GM19025 (cell line): ENCODE data around the gene DCAF7.

Experiments
- ATAC-seq: cut with Tn5 transposase; IDR thresholded peaks from one replicate; pipeline ENCODE4 v1.9.1; 2021; ENCODE audit warnings: mild to moderate bottlenecking, low read depth, moderate library complexity; ENCODE audit not compliant: unreplicated experiment

DCAF7 gene

DNA sequence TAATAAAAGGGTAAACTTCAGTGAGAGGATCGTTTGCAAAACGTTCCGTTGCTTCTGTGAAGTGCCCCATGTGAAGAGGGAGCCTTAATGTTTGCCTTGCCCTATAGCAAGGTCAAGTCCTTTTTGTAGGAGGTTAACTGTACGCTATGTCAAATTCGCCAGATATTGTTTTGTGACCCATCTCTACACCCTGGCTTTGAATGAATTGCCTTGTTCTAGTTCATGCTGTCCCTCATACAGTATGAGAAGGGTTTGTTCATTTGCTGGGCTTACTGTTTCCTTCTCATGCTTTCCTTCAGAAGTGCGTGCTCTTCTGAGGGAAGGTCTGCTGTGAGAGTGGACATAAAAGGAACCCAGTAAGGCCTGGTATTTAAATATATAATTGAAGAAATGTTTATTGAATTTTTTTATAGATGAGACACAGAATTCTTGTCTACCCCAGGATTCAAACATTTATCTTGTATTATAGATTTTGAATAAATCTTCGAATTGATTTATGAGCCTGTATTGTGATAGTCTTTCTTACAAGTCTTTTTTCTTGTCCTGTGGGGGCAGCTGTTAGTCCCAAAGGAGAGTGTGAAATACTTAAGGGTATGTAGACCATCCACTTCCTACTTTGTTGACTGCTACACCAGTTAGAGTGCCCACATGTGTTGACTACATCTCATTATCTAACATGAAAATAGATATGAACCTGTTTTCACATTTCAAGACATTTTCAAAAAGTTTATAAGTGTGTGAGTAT is 73.7 kb downstream of the DCAF7 start:
- no peak for ATAC-seq

DNA sequence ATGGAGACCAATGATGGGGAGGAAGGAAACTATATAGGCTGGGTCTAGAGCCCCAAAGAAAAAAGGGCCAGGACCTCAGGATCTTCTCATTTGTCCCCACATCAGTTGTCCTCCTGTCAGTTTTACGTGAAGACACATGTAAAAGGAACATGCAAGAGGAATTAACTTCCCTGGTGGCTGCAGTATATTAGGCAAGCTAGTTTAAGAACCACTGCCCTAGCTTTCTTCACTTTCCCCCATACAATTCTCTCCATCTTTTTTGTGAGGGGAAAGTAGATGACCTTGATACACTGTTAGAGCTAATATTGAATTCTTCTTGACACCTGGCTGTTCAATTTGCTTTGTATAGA is 74.2 kb downstream of the DCAF7 start:
- ATAC-seq = no peak

DNA sequence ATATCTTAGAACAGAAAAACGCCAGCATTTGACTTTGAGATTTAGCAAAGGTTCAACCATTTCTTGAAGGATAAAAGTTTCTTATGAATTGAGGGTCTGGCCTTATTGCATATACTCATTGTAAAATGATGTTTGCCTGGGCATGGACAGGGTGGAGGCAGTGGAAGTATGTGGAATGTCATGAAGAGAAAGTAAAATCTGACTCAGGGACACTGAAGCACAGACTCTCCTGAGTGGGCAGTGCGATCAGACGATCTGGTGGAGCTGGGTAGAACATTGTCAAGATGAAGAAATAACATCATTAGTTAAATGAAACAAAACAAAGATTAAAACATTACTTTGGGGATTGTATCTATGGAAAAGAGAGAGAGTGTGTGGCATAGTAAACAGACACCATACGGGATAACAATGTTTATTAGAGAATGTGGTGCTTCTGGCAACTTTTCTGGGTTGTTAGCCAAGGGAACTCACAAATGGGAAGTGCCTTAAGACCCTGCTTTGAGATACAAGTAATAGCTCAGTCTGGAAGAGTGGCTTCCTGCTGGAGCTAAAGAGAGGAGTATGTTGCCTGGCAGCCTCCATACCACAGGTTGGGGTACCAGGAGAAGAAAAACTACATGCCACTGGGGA is 76.4 kb downstream of the DCAF7 start:
- no peak for ATAC-seq

DNA sequence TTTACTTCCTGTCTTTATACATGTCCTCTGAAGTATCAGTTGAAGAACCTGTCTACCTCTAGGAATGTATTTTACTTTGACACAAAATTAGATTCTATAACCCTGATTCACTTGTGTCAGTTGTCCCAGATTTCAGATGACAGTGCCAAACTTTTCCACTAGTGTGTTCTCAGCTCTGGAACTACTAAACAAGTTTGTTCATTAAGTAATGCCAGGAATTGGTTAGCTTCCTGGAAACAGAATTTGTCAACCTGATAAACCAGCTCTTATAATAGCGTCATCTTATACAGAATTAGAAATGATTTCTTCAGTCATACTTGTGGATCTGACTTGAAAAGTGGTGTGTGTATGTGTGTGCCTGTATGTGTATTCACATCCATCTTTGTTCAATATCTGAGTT is 79.3 kb downstream of the DCAF7 start:
- ATAC-seq = no peak

DNA sequence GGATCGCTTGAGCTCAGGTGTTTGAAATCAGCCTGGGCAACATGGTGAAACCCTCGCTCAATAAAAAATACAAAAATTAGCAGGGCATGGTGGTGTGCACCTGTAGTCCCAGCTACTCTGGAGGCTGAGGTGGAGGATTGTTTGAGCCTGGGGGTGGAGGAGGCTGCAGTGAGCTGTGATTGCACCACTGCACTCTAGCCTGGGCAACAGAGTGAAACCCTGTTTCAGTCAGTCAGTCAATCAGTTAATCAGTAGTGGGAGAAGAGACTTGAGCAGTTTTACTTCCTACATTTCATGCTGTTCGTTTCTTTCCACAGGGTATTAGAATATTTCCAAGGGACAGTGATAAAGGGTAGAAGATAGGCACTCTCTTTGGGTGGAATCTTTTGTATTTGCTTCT is 80.8 kb downstream of the DCAF7 start:
- ATAC-seq = no peak

DNA sequence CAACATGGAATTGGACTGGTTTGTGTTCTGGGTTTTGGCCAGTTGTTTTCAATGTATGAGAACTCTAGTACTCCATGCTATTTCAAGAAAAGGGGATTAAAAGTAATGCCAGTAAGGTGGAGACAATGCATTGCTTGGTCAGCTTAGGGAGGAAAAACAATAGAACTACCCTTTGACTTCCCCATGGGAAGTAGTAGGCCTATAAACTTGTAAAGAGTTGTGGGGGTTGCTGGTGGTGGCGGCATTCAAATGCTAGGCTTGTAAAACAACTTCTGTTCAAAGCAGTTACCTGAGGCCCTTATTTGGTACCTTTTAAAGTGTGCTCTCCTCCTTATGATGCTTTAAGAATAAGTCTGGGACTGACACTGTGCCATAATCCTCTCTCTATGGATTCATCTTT is 81.3 kb downstream of the DCAF7 start:
- no peak for ATAC-seq

DNA sequence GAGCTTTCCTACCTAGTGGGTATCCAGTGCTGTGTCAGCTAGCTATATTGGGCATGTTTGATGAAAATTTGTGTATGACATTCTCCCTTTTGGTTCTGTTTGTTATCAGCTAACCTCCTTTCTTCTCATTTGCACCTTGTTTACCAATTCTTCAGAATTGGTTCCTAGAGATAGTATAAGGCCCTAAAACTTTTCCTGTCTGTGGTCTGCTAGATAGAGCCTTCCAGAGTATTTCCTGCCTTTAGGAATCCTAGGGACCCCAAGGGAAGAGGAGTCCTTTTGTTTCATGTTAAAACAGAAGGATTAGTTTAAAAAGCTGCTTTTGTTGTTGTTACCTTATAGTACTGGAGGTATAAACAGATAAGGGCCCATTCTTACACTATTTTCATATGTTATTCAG is 83.5 kb downstream of the DCAF7 start:
- no peak for ATAC-seq

DNA sequence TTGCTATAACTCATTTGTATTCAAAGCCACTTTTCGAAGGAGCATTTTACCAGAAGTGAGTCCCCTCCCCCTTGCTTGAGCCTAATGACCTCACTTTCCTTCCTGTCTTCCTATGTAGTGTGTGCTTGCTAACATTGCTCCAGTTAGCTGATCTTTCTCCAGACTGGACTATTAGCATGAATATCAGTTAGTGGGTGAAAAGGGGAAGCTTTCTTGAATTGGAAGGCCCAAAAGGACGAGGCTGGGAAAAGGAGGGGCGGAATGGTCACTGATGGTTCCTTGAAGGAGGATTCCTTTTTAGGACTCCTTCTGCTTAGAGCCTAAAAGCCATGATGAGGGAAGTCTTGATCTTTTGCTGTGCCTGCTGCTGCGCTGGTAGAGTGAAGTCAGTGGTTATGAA is 83.9 kb downstream of the DCAF7 start:
- no peak for ATAC-seq

DNA sequence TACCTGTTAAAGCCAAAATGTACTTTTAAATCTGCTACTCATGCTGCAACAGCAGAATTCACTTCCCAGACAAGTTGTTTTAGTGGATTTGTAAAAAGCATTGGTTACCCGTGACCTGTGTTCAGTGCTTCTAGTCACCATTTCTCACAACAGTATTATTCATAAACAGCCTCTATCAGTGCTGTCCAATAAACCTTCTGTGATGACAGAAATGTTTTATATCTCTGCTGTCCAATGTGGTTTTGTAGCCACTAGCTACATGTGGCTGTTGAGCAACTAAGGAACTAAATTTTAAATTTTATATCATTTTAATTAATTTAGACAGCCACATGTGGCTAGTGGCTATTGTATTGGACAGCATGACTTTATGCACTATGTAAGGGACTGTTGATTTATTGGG is 84.5 kb downstream of the DCAF7 start:
- no peak for ATAC-seq

DNA sequence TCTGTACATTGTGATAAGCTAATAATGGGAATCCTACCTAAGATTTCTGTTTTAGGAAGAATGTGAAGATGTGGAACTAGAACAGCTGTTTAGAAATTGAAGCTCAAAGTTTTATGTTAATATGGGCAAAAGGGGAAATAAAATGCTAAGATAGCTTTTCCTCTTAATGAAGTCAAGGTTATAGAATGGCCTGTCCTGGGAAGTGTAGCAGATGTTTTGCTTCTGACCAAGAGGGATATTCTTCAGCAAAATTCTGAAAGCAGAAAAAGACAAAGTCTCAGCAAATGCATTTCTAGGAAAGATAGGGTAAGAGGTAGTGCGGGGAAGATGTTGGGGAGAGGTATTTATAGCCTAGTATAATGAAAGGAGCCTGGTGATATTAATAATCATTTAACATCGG is 85.0 kb downstream of the DCAF7 start:
- no peak for ATAC-seq

DNA sequence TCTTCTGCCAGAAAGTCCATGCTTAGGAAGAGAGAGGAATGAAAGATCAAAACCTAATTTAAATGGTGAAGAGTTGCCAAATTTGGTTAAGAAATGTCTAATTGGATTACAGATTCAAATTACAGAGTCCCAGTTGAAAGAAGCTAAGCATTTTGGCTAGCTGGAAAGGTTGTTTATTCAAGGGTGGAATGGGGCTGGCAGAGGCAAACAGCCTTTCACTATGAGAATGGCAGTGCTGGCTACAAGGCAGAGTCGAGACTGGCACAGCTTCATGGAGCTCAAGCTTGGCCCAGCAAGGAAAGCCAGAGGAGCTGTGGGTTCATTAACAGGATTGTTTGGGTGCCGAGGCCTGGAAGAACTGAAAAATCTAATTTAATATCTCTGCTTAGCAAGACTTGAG is 85.5 kb downstream of the DCAF7 start:
- ATAC-seq = no peak

DNA sequence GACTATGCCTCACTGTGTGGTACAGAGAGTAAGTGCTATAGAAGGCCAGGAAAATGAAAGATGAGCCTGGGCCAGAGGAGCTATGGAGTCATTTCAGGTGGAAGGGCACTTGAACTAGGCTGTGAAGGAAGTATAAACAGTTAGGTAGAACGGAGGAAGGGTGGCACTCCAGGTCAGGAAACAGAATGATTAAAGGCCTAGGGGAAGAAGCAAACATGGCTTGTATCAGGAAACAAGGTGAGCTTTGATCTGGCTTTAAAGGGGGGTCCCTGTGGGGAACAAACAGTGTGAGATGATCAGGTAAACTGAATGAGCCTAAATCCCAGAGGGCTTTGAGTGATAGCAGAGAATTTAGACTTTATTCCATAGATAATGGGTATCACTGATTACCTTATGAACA is 88.8 kb downstream of the DCAF7 start:
- no peak for ATAC-seq

DNA sequence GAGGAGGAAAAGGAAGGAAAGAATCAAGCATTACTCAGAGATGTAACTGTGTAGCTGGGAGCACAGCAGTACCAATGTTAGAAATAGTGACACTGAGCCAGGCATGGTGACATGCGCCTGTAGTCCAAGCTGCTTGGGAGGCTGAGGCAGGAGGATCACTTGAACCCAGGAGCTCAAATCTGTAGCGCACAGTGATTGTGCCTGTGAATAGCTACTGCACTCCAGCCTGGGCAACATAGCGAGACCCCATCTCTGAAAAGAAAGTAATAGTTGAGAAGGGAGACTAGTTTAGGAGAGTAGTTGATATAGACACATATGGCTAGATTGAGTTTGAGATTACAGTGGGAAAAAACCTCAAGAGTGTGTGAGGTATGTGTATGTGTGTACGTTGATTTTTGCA is 89.8 kb downstream of the DCAF7 start:
- no peak for ATAC-seq

DNA sequence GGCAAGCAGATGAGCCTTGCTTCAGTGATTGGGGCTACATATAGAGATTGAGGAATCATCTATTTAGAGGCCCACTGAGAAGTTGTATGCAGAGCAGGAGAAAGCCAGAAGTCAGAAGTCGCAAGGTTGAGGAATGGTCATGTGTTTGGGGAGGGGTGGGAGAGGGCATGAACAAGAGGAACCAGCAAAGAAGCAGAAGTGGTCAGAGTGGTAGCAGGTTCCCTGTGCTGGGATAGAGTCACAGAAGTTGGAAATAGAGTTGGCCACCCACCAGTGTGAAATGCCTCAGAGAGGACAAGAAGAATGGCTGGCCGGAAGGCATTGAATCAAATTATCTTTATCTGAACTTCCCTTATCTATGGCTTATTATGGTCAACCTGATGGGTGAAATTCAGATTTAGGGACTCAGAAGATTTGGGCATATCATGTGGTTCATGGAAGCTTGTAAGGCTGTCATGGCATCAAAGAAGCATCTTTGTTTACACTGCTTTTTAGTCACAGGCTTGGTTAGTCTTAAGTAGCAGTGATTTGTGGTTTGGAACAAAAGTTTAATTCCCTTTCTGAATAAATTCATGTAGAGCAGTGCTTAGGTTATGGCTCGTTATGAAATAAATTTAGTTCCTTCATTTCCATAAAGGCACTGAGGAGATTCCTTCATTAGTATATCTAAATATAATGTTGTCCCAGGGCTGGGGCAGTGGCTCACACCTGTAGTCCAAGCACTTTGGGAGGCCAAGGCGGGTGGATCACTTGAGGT is 91.6 kb downstream of the DCAF7 start:
- no peak for ATAC-seq
